Astrocyte (in vitro differentiated cells and primary cell): ENCODE results near the gene MRPL43.

Experiments
- CTCF ChIP-seq: IDR thresholded peaks from 2 replicates; pipeline ENCODE4 v1.5.1; 2011; ENCODE audit warnings: low read depth, mild to moderate bottlenecking, inconsistent platforms, low read length, moderate library complexity; ENCODE audit not compliant: insufficient read depth
- EZH2 ChIP-seq: IDR thresholded peaks from 2 replicates; pipeline ENCODE4 v1.6.1; 2012; ENCODE audit warnings: mild to moderate bottlenecking, low read length, inconsistent platforms; ENCODE audit not compliant: insufficient read depth

GRCh38 chr10:100995181-100995580 is 7.9 kb upstream of the MRPL43 start:
- TF ChIP-seq CTCF: no peak
- TF ChIP-seq EZH2: no peak
